GM12878 (cell line): ENCODE measurements around the gene TMEM163. TPM values are rescaled to one million over a fixed set of nuclear protein-coding genes. Genes with fewer than 3 reads are reported as not detected.

Experiments
- polyA plus RNA-seq, 11 experiments: library from polyadenylated mRNA; depleted of rRNA in 4 of 11; unstranded in 6 of 11; stranded (reverse) in 5 of 11; fragments of >200 nt; fragmentation: Nextera tagmentation in 4 of 11; fragmentation: Illumina TruSeq in 1 of 11; extraction: Ambion mirVana in 4 of 11; extraction: Trizol in 1 of 11; gene quantifications; 1 replicate in 1 of 11; 2 replicates in 10 of 11; pipeline versions ENCODE4 v1.2.1 to v1.2.3, GENCODE V29; 2011 to 2016; ENCODE audit warnings: inconsistent platforms in 2 of 11, missing spikeins in 2 of 11, low read depth in 1 of 11
- total RNA-seq, 4 experiments: library from RNA; depleted of rRNA in 3 of 4; stranded (reverse); fragments of >200 nt in 3 of 4; fragmentation: Illumina TruSeq in 1 of 4; extraction: Trizol in 1 of 4; gene quantifications; 2 replicates each; pipeline versions ENCODE4 v1.2.1 to v1.2.3, GENCODE V29; 2013 to 2021

Gene TMEM163
- total and polyA plus RNA-seq, 10 of the 15 experiments (the other 5 are each of a cell fraction or from before 2014, with no cell fraction given), result 0.05 to 0.11 (median 0.07) TPM; not detected in 4

Other genes starting within 250 kb of the TMEM163 start
- not detected in 2 replicates for gene ACMSD, start 119.6 kb upstream of the TMEM163 start, total RNA-seq (2014; rRNA removed)
- not detected in 2 replicates for gene ACMSD, start 119.6 kb upstream of the TMEM163 start, total RNA-seq (2014; rRNA removed; fragmentation: Illumina TruSeq; extraction: Trizol)
- not detected in 2 replicates for gene ACMSD, start 119.6 kb upstream of the TMEM163 start, total RNA-seq (2021)
- gene ACMSD, start 119.6 kb upstream of the TMEM163 start, polyA plus RNA-seq (2011; rRNA removed), result not detected in 2 replicates
- not detected in 2 replicates for gene ACMSD, start 119.6 kb upstream of the TMEM163 start, polyA plus RNA-seq (2014; fragmentation: Illumina TruSeq; extraction: Trizol)
- gene ACMSD, start 119.6 kb upstream of the TMEM163 start, polyA plus RNA-seq (2014; fragmentation: Nextera tagmentation; extraction: Ambion mirVana), result not detected
- not detected in 2 replicates for gene ACMSD, start 119.6 kb upstream of the TMEM163 start, polyA plus RNA-seq (2014; rRNA removed)
- gene ACMSD, start 119.6 kb upstream of the TMEM163 start, polyA plus RNA-seq (2016; fragmentation: Nextera tagmentation; extraction: Ambion mirVana), result under 1 TPM in 1 of 2 experiments, not detected in 1; 0.08 TPM
- 22.8 and 25.6 TPM in 2 replicates for gene CCNT2, start 199.8 kb upstream of the TMEM163 start, total RNA-seq (2014; rRNA removed)
- gene CCNT2, start 199.8 kb upstream of the TMEM163 start, total RNA-seq (2014; rRNA removed; fragmentation: Illumina TruSeq; extraction: Trizol), result 22.0 and 24.6 TPM in 2 replicates
- 21.5 and 23.5 TPM in 2 replicates for gene CCNT2, start 199.8 kb upstream of the TMEM163 start, total RNA-seq (2021)
- 23.6 and 33.2 TPM in 2 replicates for gene CCNT2, start 199.8 kb upstream of the TMEM163 start, polyA plus RNA-seq (2011; rRNA removed)
- gene CCNT2, start 199.8 kb upstream of the TMEM163 start, polyA plus RNA-seq (2014; fragmentation: Illumina TruSeq; extraction: Trizol), result 20.6 and 24.1 TPM in 2 replicates
- 1 to 10 TPM; 6.0 to 7.6 TPM for gene CCNT2, start 199.8 kb upstream of the TMEM163 start, polyA plus RNA-seq (2014; fragmentation: Nextera tagmentation; extraction: Ambion mirVana)
- gene CCNT2, start 199.8 kb upstream of the TMEM163 start, polyA plus RNA-seq (2014; rRNA removed), result 18.8 and 19.3 TPM in 2 replicates
- 10 to 100 TPM; 16.5 to 16.8 TPM for gene CCNT2, start 199.8 kb upstream of the TMEM163 start, polyA plus RNA-seq (2016; fragmentation: Nextera tagmentation; extraction: Ambion mirVana)